CD4-positive, CD25-positive, alpha-beta regulatory T cell (primary cell): ENCODE results near the gene COL4A5. TPM values are rescaled to one million over a fixed set of nuclear protein-coding genes. Genes with fewer than 3 reads are reported as not detected.
"Not testable (repeated sequence)": the region's sequence is repeated elsewhere in the genome, so short reads cannot be mapped to it uniquely, and the experiment has no call there.

Experiments
- ATAC-seq, 2 donors: fragments of 150-1000 bp; cut with Tn5 transposase; one replicate each; pipeline ENCODE4 v1.10.0; 2021; ENCODE audit warnings: low read depth in 2 of 2, moderate number of reproducible peaks in 2 of 2, moderate library complexity in 1 of 2
- DNase-seq, 3 donors: peaks; one replicate each; pipeline versions ENCODE4 v3.0.0 to v3.0.0-alpha.2; 2012 to 2022; ENCODE audit warnings: mixed read lengths in 1 of 3
- H3K27ac ChIP-seq: one replicate; pipeline ENCODE4 v1.7.0; 2013; ENCODE audit warnings: mild to moderate bottlenecking, low read length; ENCODE audit not compliant: insufficient read depth, poor library complexity, severe bottlenecking
- H3K27me3 ChIP-seq: one replicate; pipeline ENCODE4 v1.7.0; 2013; ENCODE audit warnings: low read length; ENCODE audit not compliant: control insufficient read depth, insufficient read depth
- H3K36me3 ChIP-seq: one replicate; pipeline ENCODE4 v1.7.0; 2013; ENCODE audit warnings: mild to moderate bottlenecking, low read length, moderate library complexity; ENCODE audit not compliant: control insufficient read depth, insufficient read depth
- H3K4me1 ChIP-seq: 2 replicates; pipeline ENCODE4 v1.7.0; 2013; ENCODE audit warnings: mild to moderate bottlenecking, low read length; ENCODE audit not compliant: insufficient read depth, control insufficient read depth, poor library complexity, severe bottlenecking
- H3K4me3 ChIP-seq: one replicate; pipeline ENCODE4 v1.7.0; 2013; ENCODE audit warnings: low read depth, mild to moderate bottlenecking, low read length, moderate library complexity
- H3K9me3 ChIP-seq, 2 experiments: 1 replicate in 1 of 2; 2 replicates in 1 of 2; pipeline ENCODE4 v1.7.0; 2013; ENCODE audit warnings: low read length in 2 of 2, mild to moderate bottlenecking in 1 of 2, moderate library complexity in 1 of 2; ENCODE audit not compliant: control insufficient read depth in 2 of 2
- H3K27ac Mint-ChIP-seq, 3 donors: one replicate each; pipeline ENCODE4 v1.8.0; 2020 to 2022; ENCODE audit warnings: mild to moderate bottlenecking in 3 of 3, mixed read lengths in 3 of 3, moderate library complexity in 2 of 3
- H3K27me3 Mint-ChIP-seq: one replicate; pipeline ENCODE4 v1.8.0; 2022; ENCODE audit warnings: mild to moderate bottlenecking, mixed read lengths
- H3K36me3 Mint-ChIP-seq: one replicate; pipeline ENCODE4 v1.8.0; 2020; ENCODE audit warnings: mixed read lengths
- H3K4me1 Mint-ChIP-seq, 4 donors: one replicate each; pipeline ENCODE4 v1.8.0; 2020 to 2022; ENCODE audit warnings: mixed read lengths in 4 of 4, mild to moderate bottlenecking in 1 of 4
- H3K4me3 Mint-ChIP-seq, 4 donors: one replicate each; pipeline ENCODE4 v1.8.0; 2020 to 2022; ENCODE audit warnings: mild to moderate bottlenecking in 4 of 4, mixed read lengths in 4 of 4, moderate library complexity in 3 of 4
- H3K9me3 Mint-ChIP-seq, 7 donors: one replicate each; pipeline ENCODE4 v1.8.0; 2020 to 2022; ENCODE audit warnings: mixed read lengths in 7 of 7, mild to moderate bottlenecking in 3 of 7, moderate library complexity in 2 of 7
- polyA plus RNA-seq, 4 donors: library from polyadenylated mRNA; unstranded; fragments of 300-500 nt; fragmentation: Illumina TruSeq; gene quantifications; one replicate each; pipeline ENCODE4 v1.2.3, GENCODE V29; 2021
- total RNA-seq: library from RNA; stranded (reverse); gene quantifications from one replicate; pipeline ENCODE4 v1.2.3, GENCODE V29; 2022

The COL4A5 gene
- total and polyA plus RNA-seq, 5 donors from 2014 or later, result 0.02 TPM; not detected in 4

GRCh38 chrX:108468486-108468885 lies 28.8 kb downstream of the COL4A5 start:
- Mint-ChIP-seq H3K4me3 (no peak overlapping the region), H3K9me3 (no peaks in the 10 kb centered on the region), H3K27ac (no peak overlapping the region), H3K27me3 (no peaks in the 10 kb centered on the region), H3K4me1 (no peaks in the 10 kb centered on the region), H3K36me3 (no peaks in the 10 kb centered on the region)
- Histone ChIP-seq H3K9me3 (no peaks in the 10 kb centered on the region), H3K4me1 (no peaks in the 10 kb centered on the region), H3K27ac (no peak overlapping the region), H3K36me3 (no peaks in the 10 kb centered on the region), H3K27me3 (no peaks in the 10 kb centered on the region), H3K4me3 (no peak overlapping the region)
- ATAC-seq (no peak), DNase-seq (no peak)

DNA sequence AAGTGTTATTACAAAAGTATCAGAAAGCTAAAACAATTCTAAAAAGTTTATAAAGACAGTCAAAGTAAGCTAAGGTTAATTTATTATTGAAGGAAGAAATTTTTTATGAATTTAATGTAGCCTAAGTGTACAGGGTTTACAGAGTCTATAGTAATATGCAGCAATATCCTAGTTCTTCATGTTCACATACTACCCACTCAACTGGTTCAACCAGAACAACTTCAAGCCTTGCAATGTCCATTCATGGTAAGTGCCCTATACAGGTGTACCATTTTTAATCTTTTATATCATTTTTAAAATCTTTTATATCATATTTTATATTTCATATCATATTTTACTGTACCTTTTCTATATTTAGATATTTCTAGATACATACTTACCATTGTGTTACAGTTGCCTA lies 34.3 kb downstream of the COL4A5 start:
- no peak overlapping the region for H3K27ac Mint-ChIP-seq
- Histone ChIP-seq H3K27me3 (no peaks in the 10 kb centered on the region), H3K36me3 (no peaks in the 10 kb centered on the region), H3K9me3 (no peaks in the 10 kb centered on the region), H3K4me1 (no peaks in the 10 kb centered on the region), H3K4me3 (no peak overlapping the region), H3K27ac (no peak overlapping the region)
- no peak overlapping the region for H3K4me3 Mint-ChIP-seq
- peaks cover 0 to 3% (median 0%) of the 10 kb centered on the region in 7 donors for H3K9me3 Mint-ChIP-seq
- H3K4me1 Mint-ChIP-seq, result no peaks in the 10 kb centered on the region
- DNase-seq (no peak), ATAC-seq (no peak)
- H3K27me3 Mint-ChIP-seq, result no peaks in the 10 kb centered on the region
- H3K36me3 Mint-ChIP-seq, result no peaks in the 10 kb centered on the region

DNA sequence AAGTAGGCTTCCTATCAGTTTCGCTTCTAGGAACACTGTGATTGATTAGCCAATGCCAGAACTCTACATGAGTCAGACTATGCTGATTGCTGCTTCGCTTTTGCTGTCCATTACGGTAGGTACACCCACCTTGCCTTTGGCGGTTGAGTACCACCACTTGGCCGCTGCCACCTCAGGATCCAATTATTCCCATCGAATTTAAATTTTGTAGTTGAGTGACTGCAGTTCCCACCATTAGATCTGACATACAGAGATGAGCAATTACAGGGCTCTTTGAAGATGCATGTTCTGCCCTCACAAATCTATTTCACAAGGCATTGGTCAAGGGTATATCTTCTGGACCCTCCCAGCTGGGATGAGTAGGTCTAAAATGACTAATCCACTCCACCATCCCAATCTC lies 41.9 kb downstream of the COL4A5 start:
- H3K27me3 Mint-ChIP-seq, H3K27me3 ChIP-seq, H3K9me3 ChIP-seq, ATAC-seq, H3K9me3 Mint-ChIP-seq, H3K4me1 ChIP-seq, H3K4me1 Mint-ChIP-seq, DNase-seq, H3K27ac ChIP-seq, H3K4me3 Mint-ChIP-seq, H3K27ac Mint-ChIP-seq, H3K4me3 ChIP-seq, H3K36me3 Mint-ChIP-seq, H3K36me3 ChIP-seq: not testable (repeated sequence)

DNA sequence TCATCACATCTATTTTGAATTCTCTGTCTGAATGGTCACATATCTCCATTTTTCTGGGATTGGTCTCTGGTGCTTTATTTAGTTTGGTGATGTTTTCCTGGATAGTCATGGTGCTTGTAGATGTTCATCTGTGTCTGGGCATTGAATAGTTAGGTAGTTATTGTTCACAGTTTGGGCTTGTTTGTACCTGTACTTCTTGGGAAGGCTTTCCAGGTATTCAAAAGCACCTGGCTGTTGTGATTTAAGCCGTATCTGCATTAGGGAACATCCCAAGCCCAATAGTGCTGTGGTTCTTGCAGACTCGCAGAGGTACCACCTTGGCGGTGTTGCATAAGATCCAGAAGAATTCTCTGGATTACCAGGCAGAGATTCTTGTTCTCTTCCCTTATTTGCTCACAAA lies 44.6 kb downstream of the COL4A5 start:
- no peaks in the 10 kb centered on the region for H3K27me3 Mint-ChIP-seq
- DNase-seq (no peak), ATAC-seq (no peak)
- Histone ChIP-seq H3K36me3 (no peaks in the 10 kb centered on the region), H3K4me1 (no peaks in the 10 kb centered on the region), H3K27ac (no peak overlapping the region), H3K9me3 (no peaks in the 10 kb centered on the region), H3K4me3 (no peak overlapping the region), H3K27me3 (no peaks in the 10 kb centered on the region)
- H3K4me1 Mint-ChIP-seq, result no peaks in the 10 kb centered on the region
- H3K4me3 Mint-ChIP-seq, result no peak overlapping the region
- peaks cover 0 to 4% (median 1%) of the 10 kb centered on the region in 7 donors for H3K9me3 Mint-ChIP-seq
- no peak overlapping the region for H3K27ac Mint-ChIP-seq
- no peaks in the 10 kb centered on the region for H3K36me3 Mint-ChIP-seq

- H3K36me3 ChIP-seq, result no peaks in the 10 kb centered on the region
- H3K9me3 ChIP-seq, result no peaks in the 10 kb centered on the region
- H3K9me3 Mint-ChIP-seq, result peaks cover 0 to 4% (median 0%) of the 10 kb centered on the region in 7 donors
- DNase-seq (no peak), ATAC-seq (no peak)
- no peaks in the 10 kb centered on the region for H3K36me3 Mint-ChIP-seq
- no peaks in the 10 kb centered on the region for H3K27me3 ChIP-seq
- no peak overlapping the region for H3K27ac ChIP-seq
- no peak overlapping the region for H3K4me3 Mint-ChIP-seq
- H3K4me1 ChIP-seq, result no peaks in the 10 kb centered on the region
- H3K27me3 Mint-ChIP-seq, result no peaks in the 10 kb centered on the region
- H3K27ac Mint-ChIP-seq, result no peak overlapping the region
- no peaks in the 10 kb centered on the region for H3K4me1 Mint-ChIP-seq
- H3K4me3 ChIP-seq, result no peak overlapping the region
These were observed 46.3 kb downstream of the COL4A5 start for GRCh38 chrX:108485960-108486359.

- Mint-ChIP-seq H3K9me3 (no peaks in the 10 kb centered on the region), H3K36me3 (no peaks in the 10 kb centered on the region), H3K4me3 (no peak overlapping the region), H3K27me3 (no peaks in the 10 kb centered on the region), H3K4me1 (no peaks in the 10 kb centered on the region), H3K27ac (no peak overlapping the region)
- no peak for ATAC-seq
- Histone ChIP-seq H3K36me3 (no peaks in the 10 kb centered on the region), H3K4me3 (no peak overlapping the region), H3K4me1 (no peaks in the 10 kb centered on the region), H3K9me3 (no peaks in the 10 kb centered on the region), H3K27ac (no peak overlapping the region), H3K27me3 (no peaks in the 10 kb centered on the region)
- no peak for DNase-seq
These were observed 54.9 kb downstream of the COL4A5 start for GRCh38 chrX:108494406-108495090.

GRCh38 chrX:108511721-108512120 lies 72.1 kb downstream of the COL4A5 start:
- H3K9me3 Mint-ChIP-seq, result peaks cover 0 to 7% (median 0%) of the 10 kb centered on the region in 7 donors
- no peaks in the 10 kb centered on the region for H3K4me1 Mint-ChIP-seq
- ATAC-seq, result no peak
- Histone ChIP-seq H3K4me3 (no peak overlapping the region), H3K4me1 (no peaks in the 10 kb centered on the region), H3K27ac (no peak overlapping the region), H3K9me3 (no peaks in the 10 kb centered on the region), H3K27me3 (no peaks in the 10 kb centered on the region), H3K36me3 (no peaks in the 10 kb centered on the region)
- no peak for DNase-seq
- no peaks in the 10 kb centered on the region for H3K27me3 Mint-ChIP-seq
- no peaks in the 10 kb centered on the region for H3K36me3 Mint-ChIP-seq
- no peak overlapping the region for H3K4me3 Mint-ChIP-seq
- no peak overlapping the region for H3K27ac Mint-ChIP-seq

GRCh38 chrX:108516184-108516583 lies 76.5 kb downstream of the COL4A5 start:
- no peak for ATAC-seq
- no peak overlapping the region for H3K27ac Mint-ChIP-seq
- Histone ChIP-seq H3K4me3 (no peak overlapping the region), H3K9me3 (no peaks in the 10 kb centered on the region), H3K27ac (no peak overlapping the region), H3K4me1 (no peaks in the 10 kb centered on the region), H3K36me3 (no peaks in the 10 kb centered on the region), H3K27me3 (no peaks in the 10 kb centered on the region)
- no peaks in the 10 kb centered on the region for H3K36me3 Mint-ChIP-seq
- H3K4me3 Mint-ChIP-seq, result no peak overlapping the region
- no peaks in the 10 kb centered on the region for H3K4me1 Mint-ChIP-seq
- DNase-seq, result no peak
- peaks cover 0 to 5% (median 0%) of the 10 kb centered on the region in 7 donors for H3K9me3 Mint-ChIP-seq
- H3K27me3 Mint-ChIP-seq, result no peaks in the 10 kb centered on the region
